GM12878 (cell line): ENCODE results near the gene FAM184B. TPM values are rescaled to one million over a fixed set of nuclear protein-coding genes. Genes with fewer than 3 reads are reported as not detected.

ENCODE experiments used
- ATAC-seq: fragments of 200-7000 bp; cut with Tn5 transposase; 3 replicates; pipeline ENCODE4 v1.9.1; 2020; ENCODE audit warnings: mild to moderate bottlenecking, moderate library complexity
- BruUV-seq: library from RNA; stranded (reverse); fragments of 400-500 nt; replicated peaks from 2 replicates; lab custom pipeline; 2021; lab: Mats Ljungman, UMichigan
- CTCF ChIA-PET: fragments of 300-600 bp; sonication (Branson Sonifier 250); formaldehyde crosslinking; extraction: SDS; loops from one replicate; lab custom pipeline; 2021; ENCODE audit warnings: inconsistent platforms; lab: Yijun Ruan, JAX
- POLR2A ChIA-PET: fragments of 350-600 bp; formaldehyde crosslinking; extraction: SDS; loops from one replicate; lab custom pipeline; 2021; ENCODE audit warnings: inconsistent platforms; lab: Charles Lee
- RAD21 ChIA-PET: fragments of 300-600 bp; sonication (Branson Sonifier 250); formaldehyde crosslinking; loops from one replicate; lab custom pipeline; 2023; ENCODE audit warnings: antibody characterized with exemption; ENCODE audit not compliant: unreplicated experiment; lab: Charles Lee
- SMC1A ChIA-PET: fragments of 300-600 bp; sonication (Branson Sonifier 250); formaldehyde crosslinking; loops from one replicate; lab custom pipeline; 2023; ENCODE audit not compliant: unreplicated experiment, uncharacterized antibody; lab: Charles Lee
- DNase-seq: peaks from one replicate; pipeline ENCODE4 v3.0.0-alpha.2; 2011; ENCODE audit warnings: low read depth, low spot score
- FAIRE-seq: peaks from 3 replicates; lab custom pipeline; 2011; peaks lifted over from hg19 to GRCh38; lab: Jason Lieb, UNC
- H2AFZ ChIP-seq: 2 replicates; pipeline ENCODE4 v1.6.0; 2011; ENCODE audit warnings: low read depth, low read length, control low read depth; ENCODE audit not compliant: control insufficient read depth
- H3K27ac ChIP-seq: 2 replicates; pipeline ENCODE4 v1.5.1; 2011; ENCODE audit warnings: control low read depth; ENCODE audit not compliant: control insufficient read depth, insufficient read depth
- H3K27me3 ChIP-seq, 2 experiments: replicated peaks in 1 of 2; 2 replicates each; pipeline versions ENCODE4 v1.6.0 to v1.6.1; 2011; ENCODE audit warnings: low read length in 1 of 2; ENCODE audit not compliant: control insufficient read depth in 2 of 2, insufficient read depth in 2 of 2
- H3K36me3 ChIP-seq, 2 experiments: 2 replicates each; pipeline ENCODE4 v1.5.1; 2011; ENCODE audit warnings: low read length in 1 of 2; ENCODE audit not compliant: control insufficient read depth in 2 of 2, insufficient read depth in 2 of 2
- H3K4me1 ChIP-seq: 2 replicates; pipeline ENCODE4 v1.6.1; 2011; ENCODE audit warnings: mild to moderate bottlenecking, low read length, moderate library complexity, mixed read lengths; ENCODE audit not compliant: control insufficient read depth, insufficient read depth
- H3K4me2 ChIP-seq: 2 replicates; pipeline ENCODE4 v1.6.0; 2011; ENCODE audit warnings: control low read depth; ENCODE audit not compliant: control insufficient read depth, insufficient read depth
- H3K4me3 ChIP-seq: fragments of 200-600 bp; sonication (generic); 2 replicates; pipeline ENCODE4 v1.5.1; 2016
- H3K79me2 ChIP-seq: 2 replicates; pipeline ENCODE4 v1.6.0; 2011; ENCODE audit warnings: low read length; ENCODE audit not compliant: control insufficient read depth, insufficient read depth
- H3K9ac ChIP-seq: 2 replicates; pipeline ENCODE4 v1.8.0; 2011; ENCODE audit warnings: low read length, control low read depth, mixed read lengths; ENCODE audit not compliant: control insufficient read depth, insufficient read depth
- H3K9me3 ChIP-seq: replicated peaks from 3 replicates; pipeline ENCODE4 v1.5.1; 2011; ENCODE audit warnings: mild to moderate bottlenecking, low read length; ENCODE audit not compliant: control insufficient read depth, insufficient read depth
- H4K20me1 ChIP-seq: 2 replicates; pipeline ENCODE4 v1.6.0; 2011; ENCODE audit not compliant: control insufficient read depth, insufficient read depth
- ASH2L ChIP-seq: fragments of 300-600, 200-600 bp; sonication (generic); IDR thresholded peaks from 2 replicates; pipeline ENCODE4 v1.6.1; 2017; ENCODE audit warnings: low read depth, mild to moderate bottlenecking, borderline replicate concordance
- BCL11A ChIP-seq: IDR thresholded peaks from 2 replicates; pipeline ENCODE4 v1.6.1; 2011; ENCODE audit warnings: low read depth, low read length
- MEF2B ChIP-seq: fragments of 450-650 bp; IDR thresholded peaks from 2 replicates; pipeline ENCODE4 v1.6.1; 2018; ENCODE audit warnings: mild to moderate bottlenecking, moderate library complexity; ENCODE audit not compliant: partially characterized antibody, poor library complexity, severe bottlenecking
- MTA3 ChIP-seq: IDR thresholded peaks from 2 replicates; pipeline ENCODE4 v1.6.1; 2012; ENCODE audit warnings: low read length, inconsistent platforms, borderline replicate concordance
- MYC ChIP-seq: IDR thresholded peaks from 2 replicates; pipeline ENCODE4 v1.6.1; 2011; ENCODE audit warnings: mild to moderate bottlenecking, low read length, moderate library complexity, inconsistent platforms; ENCODE audit not compliant: insufficient read depth, insufficient replicate concordance, insufficient read length, severe bottlenecking
- NBN ChIP-seq: fragments of 450-650 bp; IDR thresholded peaks from 2 replicates; pipeline ENCODE4 v1.6.1; 2016
- SIN3A ChIP-seq: IDR thresholded peaks from 2 replicates; pipeline ENCODE4 v1.6.1; 2012; ENCODE audit warnings: low read depth, low read length, improper control_type of control experiment
- SMARCA5 ChIP-seq: fragments of 450-650 bp; IDR thresholded peaks from 2 replicates; pipeline ENCODE4 v1.6.1; 2017; ENCODE audit warnings: mild to moderate bottlenecking
- SPI1 ChIP-seq: IDR thresholded peaks from 2 replicates; pipeline ENCODE4 v1.6.1; 2011; ENCODE audit warnings: low read depth, mild to moderate bottlenecking, low read length, moderate library complexity, borderline replicate concordance; ENCODE audit not compliant: insufficient read depth
- ZNF207 ChIP-seq: fragments of 450-650 bp; IDR thresholded peaks from 2 replicates; pipeline ENCODE4 v1.6.1; 2014; ENCODE audit warnings: antibody characterized with exemption, mild to moderate bottlenecking, borderline replicate concordance
- WGBS: methylation state at CpG from one replicate; pipeline ENCODE4 v1.1.6; 2016; ENCODE audit warnings: low lambda C conversion rate; ENCODE audit not compliant: insufficient replicate concordance, insufficient coverage; ENCODE audit errors: missing lambda C conversion rate; 5-methylcytosine and 5-hydroxymethylcytosine counted together
- in situ Hi-C: fragments of 300-500 bp; cut with MboI; formaldehyde crosslinking; loops from 9 replicates; pipeline ENCODE4 v1.14.3; 2018; ENCODE audit warnings: mixed read lengths
- intact Hi-C: fragments of 100-400 bp; cut with micrococcal nuclease; formaldehyde crosslinking; loops from one replicate; pipeline ENCODE4 v1.14.2; 2022; ENCODE audit not compliant: unreplicated experiment
- polyA plus RNA-seq, 11 experiments: library from polyadenylated mRNA; depleted of rRNA in 4 of 11; unstranded in 6 of 11; stranded (reverse) in 5 of 11; fragments of >200 nt; fragmentation: Nextera tagmentation in 4 of 11; fragmentation: Illumina TruSeq in 1 of 11; extraction: Ambion mirVana in 4 of 11; extraction: Trizol in 1 of 11; gene quantifications; 1 replicate in 1 of 11; 2 replicates in 10 of 11; pipeline versions ENCODE4 v1.2.1 to v1.2.3, GENCODE V29; 2011 to 2016; ENCODE audit warnings: inconsistent platforms in 2 of 11, missing spikeins in 2 of 11, low read depth in 1 of 11
- total RNA-seq, 4 experiments: library from RNA; depleted of rRNA in 3 of 4; stranded (reverse); fragments of >200 nt in 3 of 4; fragmentation: Illumina TruSeq in 1 of 4; extraction: Trizol in 1 of 4; gene quantifications; 2 replicates each; pipeline versions ENCODE4 v1.2.1 to v1.2.3, GENCODE V29; 2013 to 2021
- TF ChIP-seq, protein P1 (sequence below): fragments of 450-650 bp; IDR thresholded peaks from 2 replicates; pipeline ENCODE4 v1.6.1; 2018; ENCODE audit warnings: borderline replicate concordance, mild to moderate bottlenecking; ENCODE audit not compliant: partially characterized antibody
- TF ChIP-seq, protein P2 (sequence below): fragments of 450-650 bp; IDR thresholded peaks from 2 replicates; pipeline ENCODE4 v1.6.1; 2016; ENCODE audit warnings: mild to moderate bottlenecking
- TF ChIP-seq, protein P3 (sequence below): fragments of 450-650 bp; IDR thresholded peaks from 2 replicates; pipeline ENCODE4 v1.6.1; 2016; ENCODE audit warnings: mild to moderate bottlenecking, moderate library complexity, borderline replicate concordance

FAM184B gene
- total and polyA plus RNA-seq, 10 of the 15 experiments (the other 5 are each of a cell fraction or from before 2014, with no cell fraction given): under 0.01 TPM; not detected in 9

DNA sequence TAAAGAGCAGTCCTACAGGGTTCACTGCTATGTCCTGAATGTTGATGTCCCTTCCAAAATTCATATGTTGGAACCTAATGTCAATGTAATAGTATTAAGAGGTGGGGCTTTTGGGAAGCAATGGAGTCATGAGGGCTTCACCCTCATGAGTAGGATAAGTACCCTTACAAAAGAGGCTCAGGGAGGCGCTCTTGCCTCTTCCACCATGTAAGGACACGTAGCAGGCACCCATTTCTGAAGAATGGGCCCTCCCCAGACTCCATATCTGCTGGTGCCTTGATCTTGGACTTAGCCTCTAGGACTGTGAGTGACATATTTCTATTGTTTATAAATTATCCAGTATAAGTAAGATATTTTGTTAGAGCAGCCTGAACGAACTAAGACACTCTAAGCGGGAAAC lies 151.2 kb downstream of the FAM184B start:
- Histone ChIP-seq H3K9ac (no peak overlapping the region), H3K4me3 (no peak overlapping the region), H2AFZ (no peak overlapping the region), H4K20me1 (no peaks in the 10 kb centered on the region), H3K9me3 (no peaks in the 10 kb centered on the region), H3K27me3 (no peaks in the 10 kb centered on the region), H3K79me2 (no peaks in the 10 kb centered on the region; the same call in 1 of the 2 replicates), H3K4me2 (no peak overlapping the region), H3K4me1 (no peaks in the 10 kb centered on the region), H3K36me3 (peaks cover 10 to 28% of the 10 kb centered on the region in 2 experiments), H3K27ac (no peak overlapping the region)
- POLR2A ChIA-PET: no interaction called here
- TF ChIP-seq ZNF207 (no peak), ASH2L (no peak), SIN3A (no peak), MYC (no peak), SPI1 (no peak), MEF2B (no peak), BCL11A (no peak), NBN (no peak), SMARCA5 (no peak), MTA3 (no peak)
- TF ChIP-seq, protein P1, sequence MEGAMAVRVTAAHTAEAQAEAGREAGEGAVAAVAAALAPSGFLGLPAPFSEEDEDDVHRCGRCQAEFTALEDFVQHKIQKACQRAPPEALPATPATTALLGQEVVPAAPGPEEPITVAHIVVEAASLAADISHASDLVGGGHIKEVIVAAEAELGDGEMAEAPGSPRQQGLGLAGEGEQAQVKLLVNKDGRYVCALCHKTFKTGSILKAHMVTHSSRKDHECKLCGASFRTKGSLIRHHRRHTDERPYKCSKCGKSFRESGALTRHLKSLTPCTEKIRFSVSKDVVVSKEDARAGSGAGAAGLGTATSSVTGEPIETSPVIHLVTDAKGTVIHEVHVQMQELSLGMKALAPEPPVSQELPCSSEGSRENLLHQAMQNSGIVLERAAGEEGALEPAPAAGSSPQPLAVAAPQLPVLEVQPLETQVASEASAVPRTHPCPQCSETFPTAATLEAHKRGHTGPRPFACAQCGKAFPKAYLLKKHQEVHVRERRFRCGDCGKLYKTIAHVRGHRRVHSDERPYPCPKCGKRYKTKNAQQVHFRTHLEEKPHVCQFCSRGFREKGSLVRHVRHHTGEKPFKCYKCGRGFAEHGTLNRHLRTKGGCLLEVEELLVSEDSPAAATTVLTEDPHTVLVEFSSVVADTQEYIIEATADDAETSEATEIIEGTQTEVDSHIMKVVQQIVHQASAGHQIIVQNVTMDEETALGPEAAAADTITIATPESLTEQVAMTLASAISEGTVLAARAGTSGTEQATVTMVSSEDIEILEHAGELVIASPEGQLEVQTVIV: no peak
- TF ChIP-seq, protein P2, sequence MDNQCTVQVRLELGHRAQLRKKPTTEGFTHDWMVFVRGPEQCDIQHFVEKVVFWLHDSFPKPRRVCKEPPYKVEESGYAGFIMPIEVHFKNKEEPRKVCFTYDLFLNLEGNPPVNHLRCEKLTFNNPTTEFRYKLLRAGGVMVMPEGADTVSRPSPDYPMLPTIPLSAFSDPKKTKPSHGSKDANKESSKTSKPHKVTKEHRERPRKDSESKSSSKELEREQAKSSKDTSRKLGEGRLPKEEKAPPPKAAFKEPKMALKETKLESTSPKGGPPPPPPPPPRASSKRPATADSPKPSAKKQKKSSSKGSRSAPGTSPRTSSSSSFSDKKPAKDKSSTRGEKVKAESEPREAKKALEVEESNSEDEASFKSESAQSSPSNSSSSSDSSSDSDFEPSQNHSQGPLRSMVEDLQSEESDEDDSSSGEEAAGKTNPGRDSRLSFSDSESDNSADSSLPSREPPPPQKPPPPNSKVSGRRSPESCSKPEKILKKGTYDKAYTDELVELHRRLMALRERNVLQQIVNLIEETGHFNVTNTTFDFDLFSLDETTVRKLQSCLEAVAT: no peak
- TF ChIP-seq, protein P3, sequence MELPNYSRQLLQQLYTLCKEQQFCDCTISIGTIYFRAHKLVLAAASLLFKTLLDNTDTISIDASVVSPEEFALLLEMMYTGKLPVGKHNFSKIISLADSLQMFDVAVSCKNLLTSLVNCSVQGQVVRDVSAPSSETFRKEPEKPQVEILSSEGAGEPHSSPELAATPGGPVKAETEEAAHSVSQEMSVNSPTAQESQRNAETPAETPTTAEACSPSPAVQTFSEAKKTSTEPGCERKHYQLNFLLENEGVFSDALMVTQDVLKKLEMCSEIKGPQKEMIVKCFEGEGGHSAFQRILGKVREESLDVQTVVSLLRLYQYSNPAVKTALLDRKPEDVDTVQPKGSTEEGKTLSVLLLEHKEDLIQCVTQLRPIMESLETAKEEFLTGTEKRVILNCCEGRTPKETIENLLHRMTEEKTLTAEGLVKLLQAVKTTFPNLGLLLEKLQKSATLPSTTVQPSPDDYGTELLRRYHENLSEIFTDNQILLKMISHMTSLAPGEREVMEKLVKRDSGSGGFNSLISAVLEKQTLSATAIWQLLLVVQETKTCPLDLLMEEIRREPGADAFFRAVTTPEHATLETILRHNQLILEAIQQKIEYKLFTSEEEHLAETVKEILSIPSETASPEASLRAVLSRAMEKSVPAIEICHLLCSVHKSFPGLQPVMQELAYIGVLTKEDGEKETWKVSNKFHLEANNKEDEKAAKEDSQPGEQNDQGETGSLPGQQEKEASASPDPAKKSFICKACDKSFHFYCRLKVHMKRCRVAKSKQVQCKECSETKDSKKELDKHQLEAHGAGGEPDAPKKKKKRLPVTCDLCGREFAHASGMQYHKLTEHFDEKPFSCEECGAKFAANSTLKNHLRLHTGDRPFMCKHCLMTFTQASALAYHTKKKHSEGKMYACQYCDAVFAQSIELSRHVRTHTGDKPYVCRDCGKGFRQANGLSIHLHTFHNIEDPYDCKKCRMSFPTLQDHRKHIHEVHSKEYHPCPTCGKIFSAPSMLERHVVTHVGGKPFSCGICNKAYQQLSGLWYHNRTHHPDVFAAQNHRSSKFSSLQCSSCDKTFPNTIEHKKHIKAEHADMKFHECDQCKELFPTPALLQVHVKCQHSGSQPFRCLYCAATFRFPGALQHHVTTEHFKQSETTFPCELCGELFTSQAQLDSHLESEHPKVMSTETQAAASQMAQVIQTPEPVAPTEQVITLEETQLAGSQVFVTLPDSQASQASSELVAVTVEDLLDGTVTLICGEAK: no peak
- BruUV-seq: no TSS peak
- CTCF ChIA-PET: interaction anchor here (2.4 kb wide), 1 partner anchor 82 kb away, joined by 8 read pairs; no protein-coding TSS in a partner anchor
- DNase-seq: no peak
- in situ Hi-C loops (loop anchor here (10.0 kb wide), 1 partner anchor 965 kb away; no protein-coding TSS in a partner anchor), intact Hi-C loops (no loop called here)
- 95% methylated on average over 4 of the region's 4 CpGs for WGBS
- no peak for FAIRE-seq
- RAD21 ChIA-PET: no interaction called here
- no peak for ATAC-seq
- SMC1A ChIA-PET: no interaction called here
